Activated T-cell treated with anti-CD3 and anti-CD28 coated beads, Interleukin-2, amount 50 U/mL, for 4 hours (primary cell): ENCODE results near the gene SERPINB7. TPM values are rescaled to one million over a fixed set of nuclear protein-coding genes. Genes with fewer than 3 reads are reported as not detected.

ENCODE experiments used
- ATAC-seq, 2 donors: fragments of 200-7000 bp; cut with Tn5 transposase; one replicate each; pipeline ENCODE4 v1.10.0; 2021
- DNase-seq: peaks from one replicate; pipeline ENCODE4 v3.0.0-alpha.2; 2020
- H3K27me3 Mint-ChIP-seq: one replicate; pipeline ENCODE4 v1.8.0; 2021; ENCODE audit warnings: low read depth, mixed read lengths
- H3K36me3 Mint-ChIP-seq: one replicate; pipeline ENCODE4 v1.8.0; 2022; ENCODE audit warnings: mixed read lengths; ENCODE audit not compliant: insufficient read depth
- H3K4me1 Mint-ChIP-seq: one replicate; pipeline ENCODE4 v1.8.0; 2021; ENCODE audit warnings: low read depth, mixed read lengths
- H3K4me3 Mint-ChIP-seq: one replicate; pipeline ENCODE4 v1.8.0; 2021; ENCODE audit warnings: mild to moderate bottlenecking, moderate library complexity, mixed read lengths
- H3K9me3 Mint-ChIP-seq: one replicate; pipeline ENCODE4 v1.8.0; 2021; ENCODE audit warnings: mixed read lengths
- total RNA-seq, 3 donors: library from RNA; stranded (reverse); gene quantifications; one replicate each; pipeline ENCODE4 v1.2.1, GENCODE V29; 2021

SERPINB7 gene
- total RNA-seq, 3 donors from 2014 or later = not detected

DNA sequence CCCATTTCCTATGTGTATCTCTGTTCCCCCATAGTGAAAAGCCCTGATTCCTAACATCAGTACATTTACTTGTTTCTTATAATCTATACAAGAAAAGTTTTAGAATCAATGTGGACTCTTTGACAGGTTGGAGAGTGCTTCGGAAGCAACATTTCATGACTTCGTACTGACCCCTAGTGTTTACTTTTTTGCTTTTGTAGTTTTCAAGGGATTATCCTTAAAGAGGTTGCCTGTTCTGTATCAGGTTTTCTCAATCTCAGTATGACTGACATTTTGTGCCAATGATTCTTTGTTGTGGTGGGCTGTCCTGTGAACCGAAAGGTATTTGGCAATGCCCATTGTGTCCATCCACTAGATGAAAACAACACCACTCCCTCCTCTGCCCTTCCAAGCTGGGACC lies 69.0 kb downstream of the SERPINB7 start:
- Mint-ChIP-seq H3K9me3 (no peaks in the 10 kb centered on the region), H3K27me3 (peaks cover 31% of the 10 kb centered on the region), H3K4me1 (no peaks in the 10 kb centered on the region), H3K4me3 (no peak overlapping the region), H3K36me3 (no peaks in the 10 kb centered on the region)
- DNase-seq (no peak), ATAC-seq (no peak)

DNA sequence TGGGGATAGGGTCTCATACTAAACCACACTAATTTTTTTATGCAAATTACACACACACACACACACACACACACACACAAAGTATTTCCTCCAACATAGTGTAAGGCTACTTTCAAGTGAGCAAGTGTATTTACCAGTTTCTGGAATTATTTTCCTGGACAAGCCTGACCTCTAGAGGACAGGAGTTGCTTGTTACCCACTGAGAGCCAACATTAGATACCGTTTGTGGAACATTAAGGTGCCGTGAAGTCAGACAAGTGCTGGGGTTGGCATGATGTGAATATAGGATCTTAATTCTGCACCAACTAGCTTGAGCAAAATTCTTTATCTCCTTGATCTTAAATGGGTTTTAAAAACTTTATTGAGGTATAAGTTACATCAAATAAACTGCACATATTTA lies 72.9 kb downstream of the SERPINB7 start:
- ATAC-seq (no peak), DNase-seq (no peak)
- no peaks in the 10 kb centered on the region for H3K9me3 Mint-ChIP-seq
- no peaks in the 10 kb centered on the region for H3K36me3 Mint-ChIP-seq
- peaks cover 17% of the 10 kb centered on the region for H3K27me3 Mint-ChIP-seq
- no peaks in the 10 kb centered on the region for H3K4me1 Mint-ChIP-seq
- H3K4me3 Mint-ChIP-seq = no peak overlapping the region

DNA sequence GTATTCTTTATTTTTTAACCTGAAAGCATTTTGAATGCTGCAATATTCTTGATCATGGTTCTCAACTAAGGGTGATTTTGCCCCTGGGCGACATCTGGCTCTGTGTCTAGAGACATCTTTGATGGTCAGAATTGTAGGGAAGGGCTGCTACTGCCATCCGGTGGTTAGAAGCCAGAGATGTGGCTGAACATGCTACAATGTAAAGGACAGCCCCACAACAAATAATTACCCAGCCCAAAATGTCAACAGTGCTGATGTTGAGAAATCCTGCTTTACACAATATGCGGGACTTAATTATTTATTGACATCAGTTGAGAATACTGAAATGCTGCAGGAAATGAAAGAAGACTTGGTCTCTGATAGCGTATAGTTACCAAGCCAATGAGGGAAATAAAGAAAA lies 74.8 kb downstream of the SERPINB7 start:
- H3K9me3 Mint-ChIP-seq = no peaks in the 10 kb centered on the region
- no peak for ATAC-seq
- H3K36me3 Mint-ChIP-seq = no peaks in the 10 kb centered on the region

DNA sequence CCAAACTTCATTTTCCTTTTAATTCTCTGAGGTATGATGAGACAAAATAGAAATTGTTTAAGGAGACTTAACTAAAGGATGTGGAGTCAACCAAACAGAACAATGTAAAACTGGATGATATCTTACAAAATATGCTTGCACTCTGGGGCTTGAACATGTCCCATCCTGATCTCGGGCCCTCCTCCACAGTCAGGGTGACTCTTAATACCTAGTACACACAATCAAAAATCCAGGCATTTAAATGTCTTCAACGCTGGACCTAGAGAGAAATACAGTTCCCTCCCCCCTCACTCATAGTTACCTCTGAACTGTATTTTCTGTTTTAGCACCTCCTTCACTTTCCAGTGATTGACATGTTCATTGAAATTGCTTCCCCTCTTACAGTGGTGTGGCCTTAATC lies 75.4 kb downstream of the SERPINB7 start:
- no peaks in the 10 kb centered on the region for H3K36me3 Mint-ChIP-seq
- no peaks in the 10 kb centered on the region for H3K9me3 Mint-ChIP-seq
- no peak for ATAC-seq
- DNase-seq = no peak
- H3K4me1 Mint-ChIP-seq = no peaks in the 10 kb centered on the region
- peaks cover 15% of the 10 kb centered on the region for H3K27me3 Mint-ChIP-seq
- no peak overlapping the region for H3K4me3 Mint-ChIP-seq

More for the DNA sequence above, 74.8 kb downstream of the SERPINB7 start:
- no peaks in the 10 kb centered on the region for H3K4me1 Mint-ChIP-seq
- peaks cover 15% of the 10 kb centered on the region for H3K27me3 Mint-ChIP-seq
- no peak for DNase-seq
- no peak overlapping the region for H3K4me3 Mint-ChIP-seq

Other genes starting within 250 kb of the SERPINB7 start
- not detected for gene SERPINB12, start 233.0 kb upstream of the SERPINB7 start, total RNA-seq
- gene SERPINB13, start 188.1 kb upstream of the SERPINB7 start, total RNA-seq = not detected
- gene SERPINB4, start 131.2 kb upstream of the SERPINB7 start, total RNA-seq = not detected
- not detected for gene SERPINB3, start 113.5 kb upstream of the SERPINB7 start, total RNA-seq
- not detected for gene SERPINB11, start 72.5 kb upstream of the SERPINB7 start, total RNA-seq
- 1 to 10 TPM in 2 of 3 donors, under 1 TPM in 1; 0.78 to 1.5 (median 1.2) TPM for gene SERPINB2, start 112.3 kb downstream of the SERPINB7 start, total RNA-seq
- under 1 TPM in 1 of 3 donors, not detected in 2; 0.27 TPM for gene SERPINB10, start 132.5 kb downstream of the SERPINB7 start, total RNA-seq
- gene HMSD, start 173.9 kb downstream of the SERPINB7 start, total RNA-seq = 1 to 10 TPM; 3.0 to 9.5 (median 6.8) TPM
- gene SERPINB8, start 194.7 kb downstream of the SERPINB7 start, total RNA-seq = 10 to 100 TPM; 17.0 to 22.6 (median 17.4) TPM